ENCODE measurements around the gene NRCAM.

DNA sequence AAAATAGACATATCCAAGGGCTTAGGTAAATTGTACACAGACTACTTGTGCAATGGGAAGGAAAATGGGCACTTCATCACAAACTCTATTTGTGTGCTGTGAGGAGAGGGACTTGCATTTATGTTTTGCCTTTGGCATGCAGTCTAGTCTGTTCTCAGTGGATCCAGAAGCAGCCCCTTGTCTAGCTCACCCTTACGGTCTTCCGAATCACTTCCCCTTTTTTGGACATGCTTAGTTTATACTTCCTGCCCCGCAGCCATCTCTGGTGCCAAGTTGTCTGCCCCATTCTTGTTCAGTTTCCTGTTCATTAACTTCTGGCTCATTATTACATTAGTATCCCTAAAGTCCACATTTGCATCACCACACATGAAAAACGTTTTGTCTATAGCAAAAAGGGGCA, 161.6 kb downstream of the NRCAM start:
- TF ChIP-seq, protein P1, sequence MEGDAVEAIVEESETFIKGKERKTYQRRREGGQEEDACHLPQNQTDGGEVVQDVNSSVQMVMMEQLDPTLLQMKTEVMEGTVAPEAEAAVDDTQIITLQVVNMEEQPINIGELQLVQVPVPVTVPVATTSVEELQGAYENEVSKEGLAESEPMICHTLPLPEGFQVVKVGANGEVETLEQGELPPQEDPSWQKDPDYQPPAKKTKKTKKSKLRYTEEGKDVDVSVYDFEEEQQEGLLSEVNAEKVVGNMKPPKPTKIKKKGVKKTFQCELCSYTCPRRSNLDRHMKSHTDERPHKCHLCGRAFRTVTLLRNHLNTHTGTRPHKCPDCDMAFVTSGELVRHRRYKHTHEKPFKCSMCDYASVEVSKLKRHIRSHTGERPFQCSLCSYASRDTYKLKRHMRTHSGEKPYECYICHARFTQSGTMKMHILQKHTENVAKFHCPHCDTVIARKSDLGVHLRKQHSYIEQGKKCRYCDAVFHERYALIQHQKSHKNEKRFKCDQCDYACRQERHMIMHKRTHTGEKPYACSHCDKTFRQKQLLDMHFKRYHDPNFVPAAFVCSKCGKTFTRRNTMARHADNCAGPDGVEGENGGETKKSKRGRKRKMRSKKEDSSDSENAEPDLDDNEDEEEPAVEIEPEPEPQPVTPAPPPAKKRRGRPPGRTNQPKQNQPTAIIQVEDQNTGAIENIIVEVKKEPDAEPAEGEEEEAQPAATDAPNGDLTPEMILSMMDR (conservative IDR thresholded peaks at IDR 0.05; ENCODE audit: low read depth, low read length), result no peak
- TF ChIP-seq EZH2 (IDR thresholded peaks at IDR 0.05; ENCODE audit: borderline replicate concordance, low read depth, low read length, poor library complexity, severe bottlenecking), result no peak

Measured in A673 (cell line).